C4-2B (cell line): ENCODE data around the gene HCN2.

ENCODE experiments used
- CTCF ChIP-seq: fragments of 450-650 bp; conservative IDR thresholded peaks from 2 replicates; pipeline ENCODE4 v1.5.1; 2017; ENCODE audit warnings: mild to moderate bottlenecking
- ZFX ChIP-seq: fragments of 450-650 bp; IDR thresholded peaks from 2 replicates; pipeline ENCODE4 v1.6.1; 2017

GRCh38 chr19:615619-616018 is 25.9 kb downstream of the HCN2 start:
- TF ChIP-seq CTCF (no peak), ZFX (no peak)
